Lung (tissue), 12 donors: ENCODE data around the gene LDLR. TPM values are rescaled to one million over a fixed set of nuclear protein-coding genes. Genes with fewer than 3 reads are reported as not detected.
"Not testable (repeated sequence)": the region's sequence is repeated elsewhere in the genome, so short reads cannot be mapped to it uniquely, and the experiment has no call there.

ENCODE experiments used
- ATAC-seq: fragments of 200-7000 bp; cut with Tn5 transposase; one replicate; pipeline ENCODE4 v1.9.1; 2020; ENCODE audit warnings: moderate number of reproducible peaks; ENCODE audit not compliant: insufficient read depth, low FRiP score
- DNase-seq, 3 donors: peaks; one replicate each; pipeline ENCODE4 v3.0.0-alpha.2; 2013 to 2017
- H3K27ac ChIP-seq, 2 donors: one replicate each; pipeline ENCODE4 v1.5.1; 2013; ENCODE audit warnings: mild to moderate bottlenecking in 2 of 2, moderate library complexity in 2 of 2, control low read depth in 1 of 2, inconsistent platforms in 1 of 2, low read depth in 1 of 2, low read length in 1 of 2
- H3K27me3 ChIP-seq, 3 donors: one replicate each; pipeline ENCODE4 v1.5.1; 2013; ENCODE audit warnings: low read length in 2 of 3; ENCODE audit not compliant: control insufficient read depth in 3 of 3, insufficient read depth in 3 of 3
- H3K36me3 ChIP-seq, 4 donors: one replicate each; pipeline ENCODE4 v1.5.1; 2013; ENCODE audit warnings: low read length in 4 of 4, mild to moderate bottlenecking in 1 of 4, moderate library complexity in 1 of 4; ENCODE audit not compliant: control insufficient read depth in 4 of 4, insufficient read depth in 4 of 4
- H3K4me1 ChIP-seq, 5 donors: one replicate each; pipeline ENCODE4 v1.5.1; 2013; ENCODE audit warnings: low read length in 5 of 5, mild to moderate bottlenecking in 2 of 5, moderate library complexity in 1 of 5; ENCODE audit not compliant: control insufficient read depth in 5 of 5, insufficient read depth in 5 of 5
- H3K4me3 ChIP-seq: one replicate; pipeline ENCODE4 v1.5.1; 2013; ENCODE audit warnings: mild to moderate bottlenecking, control low read depth, moderate library complexity
- H3K9ac ChIP-seq, 2 donors: one replicate each; pipeline ENCODE4 v1.5.1; 2013; ENCODE audit warnings: low read length in 2 of 2, control low read depth in 1 of 2; ENCODE audit not compliant: insufficient read depth in 1 of 2
- H3K9me3 ChIP-seq, 4 donors: one replicate each; pipeline ENCODE4 v1.5.1; 2013; ENCODE audit warnings: low read length in 3 of 4, mild to moderate bottlenecking in 1 of 4, moderate library complexity in 1 of 4; ENCODE audit not compliant: control insufficient read depth in 4 of 4, insufficient read depth in 3 of 4
- WGBS, 2 donors: extraction: QIAGEN DNeasy Blood & Tissue Kit; methylation state at CpG; one replicate each; pipeline ENCODE4 v1.1.7; 2013; 5-methylcytosine and 5-hydroxymethylcytosine counted together
- polyA plus RNA-seq, 2 donors: library from polyadenylated mRNA; stranded (reverse); fragments of 200-250 nt; gene quantifications; one replicate each; pipeline ENCODE4 v1.2.1, GENCODE V29; 2013
- total RNA-seq, 2 donors: library from RNA; depleted of rRNA in 1 of 2; stranded (reverse); fragments of >200 nt in 1 of 2; gene quantifications; one replicate each; pipeline ENCODE4 v1.2.1, GENCODE V29; 2014 to 2021
- TF ChIP-seq, protein P1 (sequence below): IDR thresholded peaks from 2 replicates; pipeline ENCODE4 v1.5.1; 2012; ENCODE audit warnings: mild to moderate bottlenecking; ENCODE audit errors: control extremely low read depth, extremely low read depth
- donor health status: control.
- donor health status: control.
- donor health status: Bipolar disorder and iron deficiency.
- donor health status: healthy.
- donor health status: DM: yes; HTN: yes; CAD: no.

Gene LDLR
- total and polyA plus RNA-seq, 4 donors, result 52.1 to 271 (median 201) TPM

DNA sequence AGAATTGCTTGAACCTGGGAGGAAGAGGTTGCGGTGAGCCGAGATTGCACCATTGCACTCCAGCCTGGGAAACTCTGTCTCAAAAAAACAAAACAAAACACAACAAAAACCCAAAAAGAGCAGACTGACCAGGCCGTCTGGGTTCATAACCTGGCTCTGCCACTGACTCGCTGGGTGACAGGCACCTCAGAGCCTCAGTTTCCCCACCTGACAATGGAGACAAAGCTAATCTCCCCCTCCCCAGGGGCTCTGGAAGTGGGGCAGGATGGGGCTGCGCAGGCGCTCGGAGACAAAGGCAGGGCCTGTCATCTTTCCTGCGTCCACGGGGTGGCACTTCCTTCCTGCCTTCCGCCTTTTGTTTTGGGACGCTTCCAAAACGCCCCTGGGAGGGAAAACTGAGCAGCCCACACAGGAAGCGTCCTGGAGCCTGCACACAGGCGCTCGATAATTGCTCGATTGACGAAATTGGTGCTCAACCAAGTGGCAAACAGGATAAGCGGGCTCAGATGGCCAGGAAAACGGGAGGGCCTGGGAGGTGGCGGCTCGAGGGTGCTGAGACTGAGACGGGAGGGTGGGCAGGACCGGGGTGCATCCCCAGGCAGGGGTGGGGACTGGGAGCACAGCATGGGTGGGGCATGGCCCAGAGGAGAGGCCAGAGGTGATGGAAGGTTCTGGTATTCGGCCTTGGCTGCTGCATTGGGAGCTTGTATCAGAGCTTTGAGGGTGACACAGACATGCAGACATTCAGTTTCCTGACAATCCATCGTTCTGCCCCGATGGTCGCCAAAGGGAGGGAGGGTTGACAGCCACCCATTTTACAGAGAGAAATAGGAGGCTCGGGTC lies 48.5 kb downstream of the LDLR start:
- Histone ChIP-seq H3K9ac (peak overlapping the region in 1 of 2 donors; percentile 95), H3K36me3 (peaks cover 0 to 6% (median under 1%) of the 10 kb centered on the region in 4 donors), H3K9me3 (no peaks in the 10 kb centered on the region), H3K27me3 (no peaks in the 10 kb centered on the region), H3K27ac (peak overlapping the region; percentile 86 to 91), H3K4me3 (no peak overlapping the region), H3K4me1 (peaks cover 6 to 38% (median 19%) of the 10 kb centered on the region in 5 donors)
- TF ChIP-seq, protein P1, sequence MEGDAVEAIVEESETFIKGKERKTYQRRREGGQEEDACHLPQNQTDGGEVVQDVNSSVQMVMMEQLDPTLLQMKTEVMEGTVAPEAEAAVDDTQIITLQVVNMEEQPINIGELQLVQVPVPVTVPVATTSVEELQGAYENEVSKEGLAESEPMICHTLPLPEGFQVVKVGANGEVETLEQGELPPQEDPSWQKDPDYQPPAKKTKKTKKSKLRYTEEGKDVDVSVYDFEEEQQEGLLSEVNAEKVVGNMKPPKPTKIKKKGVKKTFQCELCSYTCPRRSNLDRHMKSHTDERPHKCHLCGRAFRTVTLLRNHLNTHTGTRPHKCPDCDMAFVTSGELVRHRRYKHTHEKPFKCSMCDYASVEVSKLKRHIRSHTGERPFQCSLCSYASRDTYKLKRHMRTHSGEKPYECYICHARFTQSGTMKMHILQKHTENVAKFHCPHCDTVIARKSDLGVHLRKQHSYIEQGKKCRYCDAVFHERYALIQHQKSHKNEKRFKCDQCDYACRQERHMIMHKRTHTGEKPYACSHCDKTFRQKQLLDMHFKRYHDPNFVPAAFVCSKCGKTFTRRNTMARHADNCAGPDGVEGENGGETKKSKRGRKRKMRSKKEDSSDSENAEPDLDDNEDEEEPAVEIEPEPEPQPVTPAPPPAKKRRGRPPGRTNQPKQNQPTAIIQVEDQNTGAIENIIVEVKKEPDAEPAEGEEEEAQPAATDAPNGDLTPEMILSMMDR, result peak; percentile 48
- WGBS, 2 donors, result 3 to 5% methylated on average over 28 of the region's 28 CpGs
- ATAC-seq, result peak; percentile 48
- peak; percentile 94 to 97 (median 97) for DNase-seq

DNA sequence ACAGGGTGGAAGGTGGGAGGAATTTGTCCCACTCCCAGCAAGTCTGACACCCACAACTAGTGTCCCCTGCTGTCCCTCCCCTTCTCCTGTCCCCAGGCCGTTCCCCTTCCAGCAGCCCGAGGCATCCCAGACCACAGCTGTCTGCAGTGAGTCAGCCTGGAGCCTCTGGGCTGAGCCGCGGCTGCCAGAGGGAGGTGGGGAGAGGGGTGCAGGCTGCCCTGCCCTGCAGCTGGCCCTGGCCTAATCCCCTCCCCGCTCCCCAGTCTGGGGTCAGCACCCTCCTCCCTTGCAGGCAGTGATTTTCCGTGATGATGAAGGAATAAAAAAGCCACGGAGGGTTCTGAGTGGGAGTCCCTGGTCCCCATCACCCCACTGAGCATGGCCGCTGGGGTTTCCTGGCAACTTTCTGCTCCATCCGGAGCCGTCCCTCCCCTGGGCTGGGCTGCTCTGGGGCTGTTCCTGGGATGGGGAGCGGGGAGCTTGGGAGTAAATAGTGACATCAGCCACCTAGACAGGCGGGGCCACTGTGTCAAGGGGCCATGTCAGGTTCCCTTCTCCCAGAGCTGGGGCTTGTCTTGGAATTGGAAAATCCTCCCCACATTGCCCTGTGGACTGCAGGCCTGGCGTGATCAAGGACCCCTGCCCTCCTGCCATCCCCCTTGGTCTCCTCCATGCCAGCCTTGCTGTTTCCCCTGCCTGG lies 49.5 kb downstream of the LDLR start:
- Histone ChIP-seq H3K4me1 (peaks cover 6 to 48% (median 27%) of the 10 kb centered on the region in 5 donors), H3K9me3 (no peaks in the 10 kb centered on the region), H3K27ac (peak overlapping the region; percentile 86 to 91), H3K27me3 (no peaks in the 10 kb centered on the region), H3K4me3 (no peak overlapping the region), H3K36me3 (no peaks in the 10 kb centered on the region), H3K9ac (peak overlapping the region in 1 of 2 donors; percentile 34)
- 19 to 32% methylated on average over 13 of the region's 13 CpGs for WGBS, 2 donors
- TF ChIP-seq, protein P1, result no peak
- DNase-seq (peak; percentile 85 to 87 (median 85)), ATAC-seq (no peak)

DNA sequence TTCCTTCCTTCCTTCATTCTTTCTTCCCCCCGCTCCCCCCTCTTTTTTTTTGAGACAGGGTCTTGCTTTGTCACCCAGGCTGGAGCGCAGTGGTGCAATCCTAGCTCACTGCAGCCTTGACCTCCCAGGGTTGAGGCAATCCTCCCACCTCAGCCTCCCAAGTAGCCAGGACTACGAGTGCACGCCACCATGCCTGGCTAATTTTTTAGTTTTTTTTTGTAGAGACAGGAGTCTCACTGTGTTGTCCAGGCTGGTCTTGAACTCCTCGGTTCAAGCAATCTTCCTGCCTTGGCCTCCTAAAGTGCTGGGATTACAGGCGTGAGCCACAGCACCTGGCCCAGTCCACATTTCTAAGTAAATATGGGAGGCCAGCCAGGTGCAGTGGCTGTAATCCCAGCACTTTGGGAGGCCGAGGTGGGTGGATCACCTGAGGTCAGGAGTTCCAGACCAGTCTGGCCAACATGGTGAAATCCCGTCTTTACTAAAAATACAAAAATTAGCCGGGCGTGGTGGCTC lies 50.8 kb downstream of the LDLR start:
- peaks cover 6 to 61% (median 36%) of the 10 kb centered on the region in 5 donors for H3K4me1 ChIP-seq
- not testable (repeated sequence) for H3K4me3 ChIP-seq, H3K9ac ChIP-seq, DNase-seq, ATAC-seq, H3K27me3 ChIP-seq, H3K36me3 ChIP-seq, H3K9me3 ChIP-seq
- 74 to 90% methylated on average over 10 of the region's 10 CpGs for WGBS, 2 donors
- H3K27ac ChIP-seq, result peak overlapping the region; percentile 86 to 91

DNA sequence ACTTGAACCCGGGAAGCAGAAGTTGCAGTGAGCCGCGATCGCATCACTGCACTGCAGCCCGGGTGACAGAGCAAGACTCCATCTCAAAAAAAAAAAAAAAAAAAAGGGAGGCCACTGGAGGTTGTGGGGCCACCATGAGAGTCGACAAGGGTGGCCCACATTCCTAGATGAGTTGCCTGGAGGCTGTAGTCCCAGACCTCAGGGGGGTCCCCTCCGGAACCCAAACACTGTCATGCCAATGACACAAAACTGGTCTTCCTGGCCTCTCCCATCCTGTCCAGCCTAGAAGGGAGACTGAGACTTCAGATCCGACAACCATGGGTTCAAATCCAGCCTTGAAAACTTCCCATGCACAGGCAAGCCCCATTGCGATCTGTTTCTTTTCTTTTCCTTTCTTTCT lies 51.6 kb downstream of the LDLR start:
- DNase-seq (no peak), ATAC-seq (no peak)
- TF ChIP-seq, protein P1, result no peak
- Histone ChIP-seq H3K9ac (no peak overlapping the region), H3K36me3 (no peaks in the 10 kb centered on the region), H3K4me3 (no peak overlapping the region), H3K4me1 (peaks cover 6 to 64% (median 38%) of the 10 kb centered on the region in 5 donors), H3K27me3 (no peaks in the 10 kb centered on the region), H3K27ac (no peak overlapping the region), H3K9me3 (peaks cover 0 to 3% (median 0%) of the 10 kb centered on the region in 4 donors)
- WGBS, 2 donors, result 86 to 91% methylated on average over 9 of the region's 9 CpGs
